Neural cell (in vitro differentiated cells): Measurements from ENCODE around the gene MICALL1.

Experiments
- CTCF ChIP-seq: fragments of 450-650 bp; IDR thresholded peaks from 2 replicates; pipeline ENCODE4 v1.5.1; 2014; ENCODE audit warnings: antibody characterized with exemption, mild to moderate bottlenecking, moderate library complexity; ENCODE audit not compliant: poor library complexity, severe bottlenecking
- EP300 ChIP-seq: fragments of 450-650 bp; conservative IDR thresholded peaks from 2 replicates; pipeline ENCODE4 v1.6.1; 2014; ENCODE audit warnings: antibody characterized with exemption, mild to moderate bottlenecking, moderate library complexity; ENCODE audit not compliant: poor library complexity, severe bottlenecking
- POLR2AphosphoS5 ChIP-seq: IDR thresholded peaks from 2 replicates; pipeline ENCODE4 v1.6.1; 2012
- RAD21 ChIP-seq: fragments of 450-650 bp; conservative IDR thresholded peaks from 2 replicates; pipeline ENCODE4 v1.6.1; 2014; ENCODE audit warnings: antibody characterized with exemption, mild to moderate bottlenecking, moderate library complexity

DNA sequence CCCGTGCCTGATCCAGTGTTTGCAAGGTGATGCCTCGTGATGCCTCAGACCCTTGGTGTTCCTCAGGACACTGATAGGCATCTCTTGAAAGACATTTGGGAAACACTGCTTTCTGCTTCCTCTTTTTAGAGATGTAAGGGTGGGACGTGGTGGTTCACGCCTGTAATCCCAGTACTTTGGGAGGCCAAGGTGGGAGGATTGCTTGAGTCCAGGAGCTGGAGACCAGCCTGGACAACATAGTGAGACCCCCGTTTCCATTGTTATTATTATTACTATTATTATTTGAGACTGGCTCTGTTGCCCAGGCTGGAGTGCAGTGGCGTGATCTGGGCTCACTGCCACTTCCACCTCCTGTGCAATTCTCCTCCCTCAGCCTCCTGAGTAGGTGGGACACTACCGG is 84.8 kb downstream of the MICALL1 start:
- TF ChIP-seq POLR2AphosphoS5 (no peak), CTCF (no peak), RAD21 (no peak), EP300 (no peak)
